GM12872 (cell line): ENCODE results near the gene CITED2.

ENCODE experiments used
- TF ChIP-seq, protein P1 (sequence below): IDR thresholded peaks from 3 replicates; pipeline ENCODE4 v1.5.1; 2011; ENCODE audit warnings: low read depth, mild to moderate bottlenecking, low read length, moderate library complexity; ENCODE audit not compliant: insufficient read depth

CITED2 gene

DNA sequence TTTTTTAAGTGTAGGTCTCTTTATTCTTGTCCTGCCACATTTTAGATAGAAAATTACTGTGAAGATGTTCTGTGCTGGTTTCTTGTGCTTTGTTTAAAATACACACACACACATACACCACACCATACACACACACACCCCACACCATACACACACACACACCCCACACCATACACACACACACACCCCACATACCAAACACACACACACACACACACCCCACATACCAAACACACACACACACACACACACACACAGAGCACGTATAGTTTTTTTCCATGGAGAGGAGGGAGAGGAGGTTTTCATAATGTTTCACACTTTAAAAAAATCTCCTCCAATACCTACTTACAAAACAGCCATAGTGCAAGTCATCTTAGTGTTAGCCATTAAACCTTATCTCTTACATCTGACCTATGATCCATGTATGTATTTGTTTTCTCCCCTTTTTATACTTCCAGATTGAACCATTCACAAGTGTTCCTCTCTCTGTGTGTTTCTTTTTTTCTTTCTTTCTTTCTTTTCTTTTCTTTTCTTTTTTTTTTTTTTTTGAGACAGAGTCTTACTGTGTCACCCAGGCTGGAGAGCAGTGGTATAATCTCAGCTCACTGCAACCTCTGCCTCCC is 19.7 kb upstream of the CITED2 start:
- TF ChIP-seq, protein P1, sequence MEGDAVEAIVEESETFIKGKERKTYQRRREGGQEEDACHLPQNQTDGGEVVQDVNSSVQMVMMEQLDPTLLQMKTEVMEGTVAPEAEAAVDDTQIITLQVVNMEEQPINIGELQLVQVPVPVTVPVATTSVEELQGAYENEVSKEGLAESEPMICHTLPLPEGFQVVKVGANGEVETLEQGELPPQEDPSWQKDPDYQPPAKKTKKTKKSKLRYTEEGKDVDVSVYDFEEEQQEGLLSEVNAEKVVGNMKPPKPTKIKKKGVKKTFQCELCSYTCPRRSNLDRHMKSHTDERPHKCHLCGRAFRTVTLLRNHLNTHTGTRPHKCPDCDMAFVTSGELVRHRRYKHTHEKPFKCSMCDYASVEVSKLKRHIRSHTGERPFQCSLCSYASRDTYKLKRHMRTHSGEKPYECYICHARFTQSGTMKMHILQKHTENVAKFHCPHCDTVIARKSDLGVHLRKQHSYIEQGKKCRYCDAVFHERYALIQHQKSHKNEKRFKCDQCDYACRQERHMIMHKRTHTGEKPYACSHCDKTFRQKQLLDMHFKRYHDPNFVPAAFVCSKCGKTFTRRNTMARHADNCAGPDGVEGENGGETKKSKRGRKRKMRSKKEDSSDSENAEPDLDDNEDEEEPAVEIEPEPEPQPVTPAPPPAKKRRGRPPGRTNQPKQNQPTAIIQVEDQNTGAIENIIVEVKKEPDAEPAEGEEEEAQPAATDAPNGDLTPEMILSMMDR, result no peak

DNA sequence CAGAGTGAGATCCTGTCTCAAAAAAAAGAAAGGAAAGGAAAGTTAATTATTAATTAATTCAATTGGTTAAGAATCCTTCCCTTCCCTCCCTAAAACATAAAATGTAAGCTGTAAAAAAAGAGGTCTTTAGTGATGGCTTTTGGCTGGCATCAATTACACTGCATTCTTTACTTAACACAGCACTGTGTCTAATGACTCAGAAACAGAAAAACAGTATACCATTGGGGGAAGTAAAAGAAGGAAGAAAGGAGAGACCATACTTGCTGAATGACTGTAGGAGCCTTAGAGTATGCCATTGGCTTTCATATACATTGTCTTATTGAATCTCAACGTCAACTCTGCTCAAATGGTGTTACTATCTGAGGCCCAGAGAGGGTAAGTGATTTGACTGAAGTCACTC is 18.3 kb upstream of the CITED2 start:
- TF ChIP-seq, protein P1, result no peak

GRCh38 chr6:139391709-139392108 is 17.3 kb upstream of the CITED2 start:
- TF ChIP-seq, protein P1, result no peak

DNA sequence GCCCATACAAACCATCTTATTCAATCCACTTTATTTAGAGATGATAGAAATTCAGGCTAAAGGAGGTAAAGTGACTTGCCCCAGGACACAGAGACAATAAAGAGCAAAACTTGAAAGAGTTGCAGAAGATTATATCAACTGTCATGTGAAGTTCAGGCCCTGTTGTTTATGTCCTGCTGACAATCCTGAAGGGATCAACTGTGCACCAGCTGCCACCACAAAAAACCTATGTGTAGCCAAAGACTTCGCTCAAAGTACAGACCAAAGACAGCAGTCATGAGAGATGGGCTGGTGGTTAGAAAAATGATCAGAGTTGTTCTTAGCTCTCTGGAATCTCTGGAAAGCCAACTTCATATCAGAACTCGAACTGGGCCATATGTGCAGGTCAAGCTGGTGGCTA is 16.0 kb upstream of the CITED2 start:
- TF ChIP-seq, protein P1, result no peak

DNA sequence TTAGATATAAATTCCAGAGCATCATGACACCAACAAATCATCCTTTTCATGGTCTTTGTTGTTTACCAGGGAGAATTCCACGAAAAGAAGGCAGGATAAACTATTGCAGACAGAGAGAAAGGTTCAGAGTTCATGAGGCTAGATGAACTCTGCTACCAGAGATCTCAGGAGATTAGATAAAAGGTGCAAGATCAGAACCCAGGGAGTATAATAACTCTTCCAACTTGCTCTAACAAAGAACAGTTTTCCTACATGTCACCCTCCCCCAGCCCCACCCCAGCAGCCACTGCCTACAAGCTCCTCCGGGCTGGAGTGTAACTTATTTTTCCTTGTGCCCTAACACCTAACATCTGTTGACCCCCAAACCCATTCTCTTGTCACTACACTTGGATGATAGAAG is 13.9 kb upstream of the CITED2 start:
- TF ChIP-seq, protein P1, result no peak

GRCh38 chr6:139386404-139386803 is 12.0 kb upstream of the CITED2 start:
- TF ChIP-seq, protein P1, result no peak

DNA sequence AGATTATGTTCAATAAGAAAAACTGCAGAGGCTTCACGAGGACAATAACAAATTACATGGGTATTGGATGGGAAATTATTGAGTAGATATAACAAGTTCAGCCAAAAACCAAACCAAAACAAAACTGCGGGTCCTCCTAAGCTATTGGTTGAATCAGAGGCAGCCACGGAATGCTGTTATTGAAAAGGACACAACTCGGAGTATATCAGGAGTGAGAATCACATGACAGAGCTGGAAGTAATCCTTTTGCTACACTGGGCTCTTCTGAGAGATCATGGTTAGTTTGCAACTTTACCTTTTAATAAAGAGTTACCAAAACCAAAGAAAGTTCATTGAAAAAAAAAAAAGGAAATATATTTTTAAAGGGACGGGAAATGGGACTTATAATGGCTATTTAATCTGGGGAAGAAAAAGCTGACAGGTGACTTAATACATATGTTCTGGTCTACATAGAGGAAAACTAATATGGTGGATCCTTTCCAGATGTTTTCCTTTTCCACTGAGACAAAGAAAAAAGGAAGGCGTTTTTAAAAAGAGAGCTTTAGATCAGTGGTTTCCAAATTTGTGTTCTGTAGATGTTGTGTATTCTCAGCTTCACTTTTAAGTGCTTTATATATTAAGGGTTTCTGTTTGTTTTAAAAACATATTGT is 6.9 kb upstream of the CITED2 start:
- TF ChIP-seq, protein P1, result no peak
